HG03558 (cell line): ENCODE measurements around the gene EPSTI1.
"Not testable (repeated sequence)": the region's sequence is repeated elsewhere in the genome, so short reads cannot be mapped to it uniquely, and the experiment has no call there.

Source experiments
- ATAC-seq: cut with Tn5 transposase; IDR thresholded peaks from one replicate; pipeline ENCODE4 v1.9.1; 2021; ENCODE audit warnings: moderate number of reproducible peaks; ENCODE audit not compliant: unreplicated experiment; ENCODE audit errors: extremely low read depth

EPSTI1 gene

DNA sequence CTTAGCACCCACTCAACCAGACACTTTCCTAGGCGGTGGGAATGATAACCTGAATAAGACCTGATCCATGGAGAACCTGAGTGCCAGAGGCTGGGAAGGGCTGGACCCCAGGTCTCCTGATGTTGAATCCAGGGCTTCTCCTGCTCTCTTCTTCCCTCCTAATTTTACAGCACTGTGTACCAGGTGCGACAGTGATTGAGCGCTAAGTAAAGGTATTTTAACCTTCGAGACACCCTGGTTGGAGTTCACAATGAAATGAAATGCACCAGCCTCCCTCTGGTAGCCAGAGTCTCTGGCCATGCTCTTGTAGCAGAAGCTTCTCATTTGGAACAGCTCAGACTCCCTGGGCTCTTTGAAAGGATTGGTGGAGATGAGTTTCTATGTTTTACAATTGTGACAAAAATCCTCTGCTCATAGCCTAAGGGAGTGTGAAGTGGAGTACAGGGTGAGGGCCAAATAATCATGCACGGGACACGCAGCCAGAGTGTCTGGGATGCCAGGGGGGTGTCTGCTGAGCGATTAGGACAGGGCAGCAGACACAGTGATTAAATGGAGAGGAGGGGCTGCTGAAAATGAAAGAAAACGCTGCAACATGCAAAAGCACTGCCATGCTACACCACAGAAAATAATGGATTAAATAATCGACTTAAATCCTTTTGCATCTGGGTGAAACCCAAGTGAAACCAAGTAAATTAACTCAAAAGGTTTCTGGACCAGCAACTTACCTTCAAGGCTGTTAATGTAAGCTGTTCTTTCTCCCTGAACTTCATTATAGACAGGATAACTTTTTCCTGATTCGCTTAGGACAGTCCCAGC is 126.9 kb downstream of the EPSTI1 start:
- no peak for ATAC-seq

DNA sequence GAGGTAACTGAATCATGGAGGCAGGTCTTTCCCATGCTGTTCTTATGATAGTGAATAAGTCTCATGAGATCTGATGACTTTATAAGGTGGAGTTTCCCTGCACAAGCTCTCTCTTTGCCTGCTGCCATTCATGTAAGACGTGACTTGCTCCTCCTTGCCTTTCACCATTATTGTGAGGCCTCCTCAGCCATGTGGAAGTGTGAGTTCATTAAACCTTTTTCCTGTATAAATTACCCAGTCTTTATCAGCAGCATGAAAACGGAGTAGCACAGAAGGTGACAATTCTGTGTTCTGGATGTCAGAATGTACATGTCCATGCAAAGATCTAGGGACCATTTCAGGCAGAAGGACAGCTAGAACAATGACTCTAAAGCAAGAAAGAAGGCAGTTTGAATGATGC is 129.7 kb downstream of the EPSTI1 start:
- ATAC-seq: not testable (repeated sequence)

- ATAC-seq: no peak
Observed at GRCh38 chr13:42860485-42860884, 131.6 kb downstream of the EPSTI1 start.

- no peak for ATAC-seq
Observed at GRCh38 chr13:42859760-42860159, 132.3 kb downstream of the EPSTI1 start.

GRCh38 chr13:42855410-42855809 is 136.6 kb downstream of the EPSTI1 start:
- ATAC-seq: no peak

GRCh38 chr13:42852136-42852535 is 139.9 kb downstream of the EPSTI1 start:
- ATAC-seq: no peak

GRCh38 chr13:42849200-42849599 is 142.8 kb downstream of the EPSTI1 start:
- no peak for ATAC-seq

GRCh38 chr13:42847891-42848663 is 144.0 kb downstream of the EPSTI1 start:
- ATAC-seq: no peak

- no peak for ATAC-seq
Observed at GRCh38 chr13:42836930-42837690, 154.9 kb downstream of the EPSTI1 start.
